Measurements from ENCODE around the gene MPV17. TPM values are rescaled to one million over a fixed set of nuclear protein-coding genes. Genes with fewer than 3 reads are reported as not detected.

MPV17 gene, protein sequence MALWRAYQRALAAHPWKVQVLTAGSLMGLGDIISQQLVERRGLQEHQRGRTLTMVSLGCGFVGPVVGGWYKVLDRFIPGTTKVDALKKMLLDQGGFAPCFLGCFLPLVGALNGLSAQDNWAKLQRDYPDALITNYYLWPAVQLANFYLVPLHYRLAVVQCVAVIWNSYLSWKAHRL
- total RNA-seq = 10 to 100 TPM; 58.1 to 68.1 TPM

DNA sequence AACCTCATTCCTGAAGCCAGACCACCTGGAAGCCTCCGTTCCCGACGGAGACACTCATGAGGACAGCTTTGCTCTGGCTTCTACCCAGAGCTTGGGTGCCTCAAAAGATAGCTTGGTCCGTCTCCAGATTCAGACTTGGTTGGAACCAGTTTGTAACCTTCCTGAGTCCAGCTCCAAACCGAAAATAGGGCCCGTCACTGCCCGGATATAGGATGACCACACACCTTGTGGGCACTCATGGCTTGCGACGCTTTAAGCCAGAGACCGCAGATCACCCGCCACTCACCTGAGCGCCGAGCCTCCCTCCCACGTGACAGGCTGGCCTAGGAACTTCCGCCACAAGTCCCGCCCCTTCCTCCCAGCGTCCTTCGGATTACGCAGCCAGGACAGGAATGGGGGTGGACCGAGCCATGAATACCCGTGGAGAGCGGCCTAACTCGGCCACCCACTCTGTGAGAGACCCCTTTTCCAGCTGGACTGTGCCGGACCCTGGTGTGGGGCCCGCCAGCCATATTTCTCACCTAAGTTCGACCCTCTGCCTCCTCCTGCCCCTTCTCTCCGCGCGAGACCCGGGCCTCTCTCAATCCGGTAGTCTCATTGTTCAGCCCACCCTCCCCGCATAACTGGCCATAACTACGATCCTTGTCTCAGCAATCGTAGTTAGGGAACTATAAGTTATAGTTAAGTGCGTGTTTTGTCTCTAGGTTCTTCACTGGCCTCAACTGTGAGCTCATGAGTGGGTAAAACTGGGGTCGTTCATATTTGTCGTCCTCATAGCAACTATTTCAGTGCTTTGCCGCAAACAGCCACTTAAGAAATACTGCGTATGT, at the start of gene MPV17:
Gene MPV17, minus strand, starts transcription at position 332 of the 830 bp plus-strand sequence. CDS start 580 bp downstream, outside the sequence.
- no peaks in the 10 kb centered on the region for H3K27me3 ChIP-seq (replicated peaks; ENCODE audit: insufficient read depth)
- peaks cover 6 to 24% of the 10 kb centered on the region in 2 donors for H3K4me1 ChIP-seq (ENCODE audit: control insufficient read depth in 1 of 2, low read depth in 2 of 2)
- H3K4me3 ChIP-seq = peak within 1 kb of the TSS; percentile 84
- DNase-seq (ENCODE audit: low spot score) (peak; percentile 71), ATAC-seq (ENCODE audit: insufficient number of reproducible peaks, low FRiP score, low read depth) (peak; percentile 78)
- peaks cover 14% of the 10 kb centered on the region for H3K36me3 ChIP-seq
- TF ChIP-seq, protein P1, sequence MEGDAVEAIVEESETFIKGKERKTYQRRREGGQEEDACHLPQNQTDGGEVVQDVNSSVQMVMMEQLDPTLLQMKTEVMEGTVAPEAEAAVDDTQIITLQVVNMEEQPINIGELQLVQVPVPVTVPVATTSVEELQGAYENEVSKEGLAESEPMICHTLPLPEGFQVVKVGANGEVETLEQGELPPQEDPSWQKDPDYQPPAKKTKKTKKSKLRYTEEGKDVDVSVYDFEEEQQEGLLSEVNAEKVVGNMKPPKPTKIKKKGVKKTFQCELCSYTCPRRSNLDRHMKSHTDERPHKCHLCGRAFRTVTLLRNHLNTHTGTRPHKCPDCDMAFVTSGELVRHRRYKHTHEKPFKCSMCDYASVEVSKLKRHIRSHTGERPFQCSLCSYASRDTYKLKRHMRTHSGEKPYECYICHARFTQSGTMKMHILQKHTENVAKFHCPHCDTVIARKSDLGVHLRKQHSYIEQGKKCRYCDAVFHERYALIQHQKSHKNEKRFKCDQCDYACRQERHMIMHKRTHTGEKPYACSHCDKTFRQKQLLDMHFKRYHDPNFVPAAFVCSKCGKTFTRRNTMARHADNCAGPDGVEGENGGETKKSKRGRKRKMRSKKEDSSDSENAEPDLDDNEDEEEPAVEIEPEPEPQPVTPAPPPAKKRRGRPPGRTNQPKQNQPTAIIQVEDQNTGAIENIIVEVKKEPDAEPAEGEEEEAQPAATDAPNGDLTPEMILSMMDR (IDR thresholded peaks at IDR 0.05) = no peak
- no peaks in the 10 kb centered on the region for H3K9me3 ChIP-seq
- peak within 1 kb of the TSS; percentile 86 for H3K27ac ChIP-seq

DNA sequence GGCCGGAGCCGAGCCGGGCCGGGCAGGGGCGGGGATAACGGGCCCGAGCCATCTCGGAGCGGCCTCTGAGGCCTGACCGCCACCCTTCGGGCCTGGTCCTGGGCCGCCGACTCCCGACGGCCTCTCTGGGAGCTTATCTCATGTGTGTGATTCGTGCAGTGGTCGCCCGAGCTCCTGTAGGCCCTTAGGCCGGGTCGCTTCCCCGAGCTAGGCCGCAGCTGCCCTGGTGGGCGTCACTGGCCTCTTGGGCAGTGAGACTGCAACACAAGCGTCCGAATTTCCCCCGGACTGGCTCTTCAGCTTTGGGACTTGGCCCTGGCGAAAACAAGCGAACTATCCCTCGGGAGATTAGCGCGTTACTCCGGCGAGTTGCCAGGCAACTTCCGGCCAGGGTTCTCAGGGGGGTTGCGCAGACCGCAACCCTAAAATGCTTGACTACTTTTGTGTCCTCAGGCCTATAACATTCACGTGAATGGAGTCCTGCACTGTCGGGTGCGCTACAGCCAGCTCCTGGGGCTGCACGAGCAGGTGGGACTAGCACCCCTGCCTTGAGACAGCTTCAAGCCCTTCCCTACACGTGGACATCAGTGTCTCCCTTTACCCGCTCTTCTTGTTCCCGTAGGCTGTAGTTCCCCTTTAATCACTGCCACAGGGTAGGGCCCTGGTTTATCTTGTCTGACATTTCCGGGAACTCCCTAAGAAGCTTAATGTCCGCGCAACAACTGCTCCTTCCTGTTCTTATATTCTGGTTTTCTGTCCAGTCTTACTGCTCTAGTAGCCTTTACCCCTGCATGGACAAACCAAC, 48.1 kb upstream of the MPV17 start:
- Histone ChIP-seq H3K4me1 (ENCODE audit: control insufficient read depth in 1 of 2, low read depth in 2 of 2) (peaks cover 18 to 26% of the 10 kb centered on the region in 2 donors), H3K9me3 (no peaks in the 10 kb centered on the region), H3K36me3 (peaks cover 58% of the 10 kb centered on the region), H3K4me3 (peak overlapping the region; percentile 84), H3K27me3 (replicated peaks; ENCODE audit: insufficient read depth) (no peaks in the 10 kb centered on the region), H3K27ac (peak overlapping the region; percentile 88 to 92)
- ATAC-seq (ENCODE audit: insufficient number of reproducible peaks, low FRiP score, low read depth) = peak; percentile 2
- DNase-seq (ENCODE audit: low spot score) = no peak
- TF ChIP-seq, protein P1 (IDR thresholded peaks at IDR 0.05) = no peak

DNA sequence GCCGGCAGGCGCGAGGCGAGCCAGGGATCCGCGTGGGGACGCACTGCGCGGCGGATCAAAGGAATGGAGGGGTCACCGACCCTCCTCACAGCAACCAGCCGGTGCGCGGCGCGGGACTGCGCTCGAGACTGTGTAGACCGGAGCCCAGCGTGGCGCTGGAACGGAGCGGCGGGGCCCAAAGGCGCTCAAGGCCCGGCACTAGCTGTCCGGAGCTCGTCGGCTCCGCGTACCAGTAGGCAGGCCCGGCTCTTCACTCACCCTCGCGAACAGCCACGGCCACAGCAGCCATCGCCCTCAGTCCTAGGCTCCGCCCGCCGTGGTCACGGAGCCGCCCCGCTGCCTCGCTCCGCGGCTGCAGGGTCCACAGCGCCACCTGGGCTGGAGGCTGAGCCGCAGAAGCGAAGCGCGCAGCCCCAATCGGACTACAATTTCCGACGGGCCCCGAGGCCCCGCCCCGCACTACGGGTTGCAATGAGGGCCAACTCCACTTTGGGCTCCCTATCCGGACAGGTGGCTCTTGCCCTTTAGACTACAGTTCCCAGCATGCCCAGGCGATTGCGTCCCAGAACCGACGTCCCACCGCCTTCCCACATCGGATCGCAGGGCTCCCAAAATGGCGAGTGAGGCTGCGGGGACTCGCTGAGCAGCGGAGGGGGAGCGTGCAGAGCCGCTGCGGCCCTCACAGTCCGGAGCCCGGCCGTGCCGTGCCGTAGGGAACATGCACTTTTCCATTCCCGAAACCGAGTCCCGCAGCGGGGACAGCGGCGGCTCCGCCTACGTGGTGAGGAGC, 47.3 kb upstream of the MPV17 start, which contains the start of the genes EIF2B4 and SNX17:
Gene EIF2B4, minus strand, starts transcription at position 313 of the 790 bp plus-strand sequence. Its CDS starts 24 bp downstream, at position 289.
Gene SNX17, plus strand, starts transcription at position 591 of the 790 bp plus-strand sequence. Its CDS starts 128 bp downstream, at position 719.
- DNase-seq (ENCODE audit: low spot score) = peak; percentile 97
- Histone ChIP-seq H3K27ac (peak within 1 kb of the TSS; percentile 88 to 92), H3K27me3 (replicated peaks; ENCODE audit: insufficient read depth) (no peaks in the 10 kb centered on the region), H3K4me3 (peak within 1 kb of the TSS; percentile 84), H3K36me3 (peaks cover 57% of the 10 kb centered on the region), H3K9me3 (no peaks in the 10 kb centered on the region), H3K4me1 (ENCODE audit: control insufficient read depth in 1 of 2, low read depth in 2 of 2) (peaks cover 18 to 26% of the 10 kb centered on the region in 2 donors)
- TF ChIP-seq, protein P1 (IDR thresholded peaks at IDR 0.05) = peak; percentile 50
- ATAC-seq (ENCODE audit: insufficient number of reproducible peaks, low FRiP score, low read depth) = peak; percentile 92

DNA sequence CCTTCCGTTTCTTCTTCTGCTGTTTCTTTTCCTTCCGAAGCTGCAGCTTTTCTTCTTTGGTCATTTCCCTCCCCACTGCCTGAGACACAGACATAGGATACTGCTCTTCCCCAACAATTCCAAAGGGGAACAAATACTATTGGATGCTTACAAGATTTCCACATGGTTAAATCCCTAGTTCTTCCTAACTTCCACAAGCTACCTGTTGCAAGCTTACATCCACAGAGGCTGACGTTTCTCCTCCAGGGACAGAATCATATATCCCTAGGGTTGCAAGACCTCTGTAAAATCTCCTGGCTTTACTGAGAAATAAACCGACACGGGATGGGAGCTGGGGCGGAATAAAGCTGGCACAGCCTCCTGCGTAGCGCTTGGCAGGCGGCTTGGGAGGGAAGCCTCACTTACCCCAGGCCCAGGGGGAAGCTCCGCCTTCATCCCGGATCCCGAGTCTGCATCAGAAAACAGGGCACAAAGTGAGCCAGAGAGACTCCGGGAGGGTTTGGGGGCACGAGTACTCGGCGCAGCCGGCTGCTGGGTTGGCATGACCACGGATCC, 46.7 kb upstream of the MPV17 start:
- DNase-seq (ENCODE audit: low spot score) (no peak), ATAC-seq (ENCODE audit: insufficient number of reproducible peaks, low FRiP score, low read depth) (peak; percentile 10)
- H3K4me1 ChIP-seq (ENCODE audit: control insufficient read depth in 1 of 2, low read depth in 2 of 2) = peaks cover 18 to 26% of the 10 kb centered on the region in 2 donors
- H3K27ac ChIP-seq = peak overlapping the region; percentile 86 to 92
- H3K9me3 ChIP-seq = no peaks in the 10 kb centered on the region
- no peaks in the 10 kb centered on the region for H3K27me3 ChIP-seq (replicated peaks; ENCODE audit: insufficient read depth)
- TF ChIP-seq, protein P1 (IDR thresholded peaks at IDR 0.05) = no peak
- H3K4me3 ChIP-seq = peak overlapping the region; percentile 84
- peaks cover 56% of the 10 kb centered on the region for H3K36me3 ChIP-seq
